Hepatocyte (in vitro differentiated cells): ENCODE measurements around the gene C8B.

Experiments
- EZH2 ChIP-seq: fragments of 200-600 bp; sonication (generic); IDR thresholded peaks from 2 replicates; pipeline ENCODE4 v1.6.1; 2016; ENCODE audit warnings: antibody characterized with exemption, mild to moderate bottlenecking, borderline replicate concordance
- TF ChIP-seq, protein P1 (sequence below): fragments of 200-600 bp; sonication (generic); IDR thresholded peaks from 2 replicates; pipeline ENCODE4 v1.5.1; 2016; ENCODE audit warnings: antibody characterized with exemption, mild to moderate bottlenecking; ENCODE audit not compliant: poor library complexity

DNA sequence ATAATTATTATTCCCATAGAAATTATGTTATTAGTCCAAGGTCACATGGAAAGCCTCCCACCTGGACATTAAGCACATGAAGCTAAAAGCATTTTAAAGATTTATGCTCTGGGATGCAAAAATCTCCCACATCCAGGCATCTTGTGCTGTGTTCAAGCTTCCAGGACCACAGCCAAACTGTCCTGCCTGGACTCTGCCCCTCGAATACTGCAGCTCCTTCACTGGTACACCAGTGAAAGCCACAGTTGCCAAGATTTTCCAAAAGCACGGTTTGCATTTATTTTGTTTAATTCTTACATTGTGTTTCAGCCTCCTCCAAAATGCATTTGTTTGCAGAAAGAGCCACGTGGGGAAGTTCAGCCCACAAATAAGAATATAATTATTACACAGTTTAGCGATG is 38.6 kb downstream of the C8B start:
- TF ChIP-seq, protein P1, sequence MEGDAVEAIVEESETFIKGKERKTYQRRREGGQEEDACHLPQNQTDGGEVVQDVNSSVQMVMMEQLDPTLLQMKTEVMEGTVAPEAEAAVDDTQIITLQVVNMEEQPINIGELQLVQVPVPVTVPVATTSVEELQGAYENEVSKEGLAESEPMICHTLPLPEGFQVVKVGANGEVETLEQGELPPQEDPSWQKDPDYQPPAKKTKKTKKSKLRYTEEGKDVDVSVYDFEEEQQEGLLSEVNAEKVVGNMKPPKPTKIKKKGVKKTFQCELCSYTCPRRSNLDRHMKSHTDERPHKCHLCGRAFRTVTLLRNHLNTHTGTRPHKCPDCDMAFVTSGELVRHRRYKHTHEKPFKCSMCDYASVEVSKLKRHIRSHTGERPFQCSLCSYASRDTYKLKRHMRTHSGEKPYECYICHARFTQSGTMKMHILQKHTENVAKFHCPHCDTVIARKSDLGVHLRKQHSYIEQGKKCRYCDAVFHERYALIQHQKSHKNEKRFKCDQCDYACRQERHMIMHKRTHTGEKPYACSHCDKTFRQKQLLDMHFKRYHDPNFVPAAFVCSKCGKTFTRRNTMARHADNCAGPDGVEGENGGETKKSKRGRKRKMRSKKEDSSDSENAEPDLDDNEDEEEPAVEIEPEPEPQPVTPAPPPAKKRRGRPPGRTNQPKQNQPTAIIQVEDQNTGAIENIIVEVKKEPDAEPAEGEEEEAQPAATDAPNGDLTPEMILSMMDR = no peak
- no peak for TF ChIP-seq EZH2
